Endothelial cell (in vitro differentiated cells): Measurements from ENCODE around the gene C10orf67. TPM values are rescaled to one million over a fixed set of nuclear protein-coding genes. Genes with fewer than 3 reads are reported as not detected.
"Not testable (repeated sequence)": the region's sequence is repeated elsewhere in the genome, so short reads cannot be mapped to it uniquely, and the experiment has no call there.

Experiments
- DNase-seq: peaks from one replicate; pipeline ENCODE4 v3.0.0; 2021; ENCODE audit warnings: low spot score
- H3K27ac Mint-ChIP-seq: one replicate; pipeline ENCODE4 v1.8.0; 2021; ENCODE audit warnings: mixed read lengths, inconsistent platforms; ENCODE audit not compliant: unreplicated experiment
- H3K27me3 Mint-ChIP-seq: one replicate; pipeline ENCODE4 v1.8.0; 2021; ENCODE audit warnings: mild to moderate bottlenecking, moderate library complexity, mixed read lengths, inconsistent platforms; ENCODE audit not compliant: unreplicated experiment
- H3K36me3 Mint-ChIP-seq: one replicate; pipeline ENCODE4 v1.8.0; 2021; ENCODE audit warnings: mild to moderate bottlenecking, low read depth, mixed read lengths, inconsistent platforms; ENCODE audit not compliant: unreplicated experiment
- H3K4me1 Mint-ChIP-seq: one replicate; pipeline ENCODE4 v1.8.0; 2021; ENCODE audit warnings: mild to moderate bottlenecking, mixed read lengths, inconsistent platforms; ENCODE audit not compliant: unreplicated experiment
- H3K4me3 Mint-ChIP-seq: one replicate; pipeline ENCODE4 v1.8.0; 2021; ENCODE audit warnings: mild to moderate bottlenecking, mixed read lengths, inconsistent platforms; ENCODE audit not compliant: unreplicated experiment
- H3K9me3 Mint-ChIP-seq: one replicate; pipeline ENCODE4 v1.8.0; 2021; ENCODE audit warnings: mixed read lengths, inconsistent platforms; ENCODE audit not compliant: unreplicated experiment
- total RNA-seq: library from RNA; stranded (reverse); fragmentation: NEBNext Ultra II Directional; extraction: Animal tissue kit (Norgen Biotek cat#: 25700); gene quantifications from one replicate; pipeline ENCODE4 v1.2.1, GENCODE V29; 2021; ENCODE audit not compliant: unreplicated experiment
- TF ChIP-seq, protein P1 (sequence below): fragments of 200-600 bp; sonication (generic); IDR thresholded peaks from one replicate; pipeline ENCODE4 v1.5.0; 2021; ENCODE audit warnings: antibody characterized with exemption; ENCODE audit not compliant: unreplicated experiment

C10orf67 gene
- total RNA-seq, 1 donor from 2014 or later, result not detected

DNA sequence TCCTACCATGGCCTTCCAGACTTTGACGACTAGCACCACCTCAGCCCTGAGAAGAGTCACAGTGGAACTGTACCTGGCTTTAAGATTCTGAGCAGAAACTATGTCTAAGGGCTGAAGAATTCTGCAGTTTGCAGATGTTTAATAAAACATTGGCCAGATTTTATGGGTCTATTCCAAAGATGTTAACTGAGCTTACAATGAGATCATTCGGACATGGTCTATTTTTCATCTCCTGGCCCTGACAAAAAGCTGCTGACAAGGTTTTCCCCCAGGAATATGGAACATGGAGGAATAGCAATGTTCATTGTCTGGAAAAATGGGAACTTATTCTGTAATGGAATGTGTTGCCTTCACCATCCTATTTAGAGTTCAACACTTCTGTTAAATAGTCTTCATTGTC is 86.1 kb downstream of the C10orf67 start:
- H3K36me3 Mint-ChIP-seq, result no peaks in the 10 kb centered on the region
- H3K4me3 Mint-ChIP-seq, result no peak overlapping the region
- TF ChIP-seq, protein P1, sequence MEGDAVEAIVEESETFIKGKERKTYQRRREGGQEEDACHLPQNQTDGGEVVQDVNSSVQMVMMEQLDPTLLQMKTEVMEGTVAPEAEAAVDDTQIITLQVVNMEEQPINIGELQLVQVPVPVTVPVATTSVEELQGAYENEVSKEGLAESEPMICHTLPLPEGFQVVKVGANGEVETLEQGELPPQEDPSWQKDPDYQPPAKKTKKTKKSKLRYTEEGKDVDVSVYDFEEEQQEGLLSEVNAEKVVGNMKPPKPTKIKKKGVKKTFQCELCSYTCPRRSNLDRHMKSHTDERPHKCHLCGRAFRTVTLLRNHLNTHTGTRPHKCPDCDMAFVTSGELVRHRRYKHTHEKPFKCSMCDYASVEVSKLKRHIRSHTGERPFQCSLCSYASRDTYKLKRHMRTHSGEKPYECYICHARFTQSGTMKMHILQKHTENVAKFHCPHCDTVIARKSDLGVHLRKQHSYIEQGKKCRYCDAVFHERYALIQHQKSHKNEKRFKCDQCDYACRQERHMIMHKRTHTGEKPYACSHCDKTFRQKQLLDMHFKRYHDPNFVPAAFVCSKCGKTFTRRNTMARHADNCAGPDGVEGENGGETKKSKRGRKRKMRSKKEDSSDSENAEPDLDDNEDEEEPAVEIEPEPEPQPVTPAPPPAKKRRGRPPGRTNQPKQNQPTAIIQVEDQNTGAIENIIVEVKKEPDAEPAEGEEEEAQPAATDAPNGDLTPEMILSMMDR, result no peak
- no peaks in the 10 kb centered on the region for H3K27me3 Mint-ChIP-seq
- no peaks in the 10 kb centered on the region for H3K9me3 Mint-ChIP-seq
- no peaks in the 10 kb centered on the region for H3K4me1 Mint-ChIP-seq
- no peak for DNase-seq
- H3K27ac Mint-ChIP-seq, result no peak overlapping the region

DNA sequence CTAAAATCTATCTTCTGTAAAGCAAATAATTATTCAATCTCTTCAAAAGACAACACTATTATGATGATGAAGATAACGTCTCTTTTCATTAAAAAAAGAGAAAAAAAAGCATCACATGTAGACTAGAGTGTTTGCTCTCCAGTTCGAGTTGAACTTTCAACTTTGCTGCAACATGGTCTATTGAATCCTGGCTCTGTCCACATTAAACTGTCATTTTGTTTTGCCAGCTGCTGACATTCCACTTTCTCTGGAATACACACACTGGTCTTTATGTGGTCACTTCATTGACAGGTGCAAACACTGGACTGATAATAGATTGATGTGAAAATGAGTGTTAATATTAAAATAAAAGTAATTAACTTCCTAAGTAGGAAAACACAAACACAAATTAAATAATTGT is 90.8 kb downstream of the C10orf67 start:
- H3K4me1 Mint-ChIP-seq, result no peaks in the 10 kb centered on the region
- no peaks in the 10 kb centered on the region for H3K27me3 Mint-ChIP-seq
- TF ChIP-seq, protein P1, result no peak
- no peak overlapping the region for H3K27ac Mint-ChIP-seq
- no peak overlapping the region for H3K4me3 Mint-ChIP-seq
- DNase-seq, result no peak
- H3K36me3 Mint-ChIP-seq, result no peaks in the 10 kb centered on the region
- no peaks in the 10 kb centered on the region for H3K9me3 Mint-ChIP-seq

DNA sequence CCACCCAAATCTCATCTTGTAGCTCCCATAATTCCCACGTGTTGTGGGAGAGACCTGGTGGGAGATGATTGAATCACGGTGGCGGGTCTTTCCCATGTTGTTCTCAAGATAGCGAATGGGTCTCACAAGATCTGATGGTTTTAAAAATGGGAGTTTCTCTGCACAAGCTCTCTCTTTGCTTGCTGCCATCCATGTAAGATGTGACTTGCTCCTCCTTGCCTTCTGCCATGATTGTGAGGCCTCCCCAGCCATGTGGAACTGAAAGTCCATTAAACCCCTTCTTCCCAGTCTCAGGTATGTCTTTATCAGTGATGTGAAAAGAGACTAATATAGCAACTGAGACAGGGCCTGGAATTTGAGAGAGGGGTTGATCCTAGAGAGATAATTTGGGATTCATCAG is 91.7 kb downstream of the C10orf67 start:
- H3K36me3 Mint-ChIP-seq, H3K27ac Mint-ChIP-seq, H3K4me1 Mint-ChIP-seq, DNase-seq, H3K27me3 Mint-ChIP-seq, H3K9me3 Mint-ChIP-seq, H3K4me3 Mint-ChIP-seq: not testable (repeated sequence)

DNA sequence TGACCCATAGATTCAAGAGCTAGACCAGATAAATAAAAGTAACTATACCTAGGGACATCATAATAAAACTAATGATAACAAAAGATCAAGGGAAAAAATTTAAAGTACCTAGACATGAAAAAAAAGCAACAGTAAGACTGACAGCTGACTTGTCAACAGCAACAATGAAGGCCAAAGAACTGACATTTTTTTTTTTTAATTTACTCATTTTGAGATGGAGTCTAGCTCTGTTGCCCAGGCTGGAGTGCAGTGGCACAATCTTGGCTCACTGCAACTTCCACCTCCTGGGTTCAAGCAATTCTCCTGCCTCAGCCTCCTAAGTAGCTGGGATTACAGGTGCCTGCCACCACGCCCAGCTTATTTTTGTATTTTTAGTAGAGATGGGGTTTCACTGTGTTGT is 102.8 kb downstream of the C10orf67 start:
- H3K4me3 Mint-ChIP-seq, H3K9me3 Mint-ChIP-seq, H3K27ac Mint-ChIP-seq, H3K4me1 Mint-ChIP-seq, DNase-seq, H3K36me3 Mint-ChIP-seq, H3K27me3 Mint-ChIP-seq: not testable (repeated sequence)

DNA sequence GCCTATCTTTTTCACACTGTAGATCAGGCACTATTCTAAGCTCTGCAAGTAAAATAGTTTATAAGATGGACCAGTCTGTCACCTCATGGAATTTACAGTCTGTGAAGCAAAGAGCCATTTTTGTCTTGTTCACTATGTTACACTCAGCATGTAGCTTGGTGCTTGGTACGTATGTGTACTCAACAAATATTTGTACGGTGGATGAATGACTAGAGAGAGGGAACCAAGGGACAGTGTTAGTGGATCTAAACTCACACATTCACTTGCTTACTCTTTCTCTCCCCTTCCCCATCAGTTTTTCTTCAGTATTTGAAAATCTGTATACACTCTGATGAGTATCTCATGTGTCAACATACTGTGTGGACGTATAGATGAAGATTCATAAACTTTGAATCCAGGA is 106.6 kb downstream of the C10orf67 start:
- Mint-ChIP-seq H3K9me3 (no peaks in the 10 kb centered on the region), H3K27ac (no peak overlapping the region), H3K27me3 (no peaks in the 10 kb centered on the region), H3K36me3 (no peaks in the 10 kb centered on the region), H3K4me1 (no peaks in the 10 kb centered on the region), H3K4me3 (no peak overlapping the region)
- no peak for DNase-seq
- TF ChIP-seq, protein P1, result no peak

DNA sequence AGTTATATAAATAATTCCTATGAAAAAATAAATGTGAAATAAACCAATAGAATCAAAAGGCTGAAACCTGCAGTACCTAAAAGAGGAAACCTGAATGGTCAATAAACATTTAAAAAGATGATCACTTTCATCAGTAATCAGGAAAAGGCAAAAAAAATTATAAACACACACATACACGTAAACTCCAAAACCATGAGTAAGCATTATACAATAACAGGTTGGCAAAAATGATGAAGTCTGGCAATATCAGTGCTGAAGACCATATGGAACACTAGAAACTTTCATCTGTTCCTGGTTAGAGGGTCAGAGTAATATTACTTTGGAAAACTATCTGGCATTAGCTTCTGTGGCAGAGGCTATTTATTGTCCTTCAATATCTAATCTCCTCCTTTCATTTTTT is 114.0 kb downstream of the C10orf67 start:
- Mint-ChIP-seq H3K4me1 (no peaks in the 10 kb centered on the region), H3K27me3 (no peaks in the 10 kb centered on the region), H3K36me3 (no peaks in the 10 kb centered on the region), H3K4me3 (no peak overlapping the region), H3K9me3 (no peaks in the 10 kb centered on the region), H3K27ac (no peak overlapping the region)
- TF ChIP-seq, protein P1, result no peak
- DNase-seq, result no peak
